ENCODE measurements around the gene RTN3. TPM values are rescaled to one million over a fixed set of nuclear protein-coding genes. Genes with fewer than 3 reads are reported as not detected.

The RTN3 gene
- total RNA-seq, 4 donors from 2014 or later, result 78.4 to 115 (median 94.2) TPM

DNA sequence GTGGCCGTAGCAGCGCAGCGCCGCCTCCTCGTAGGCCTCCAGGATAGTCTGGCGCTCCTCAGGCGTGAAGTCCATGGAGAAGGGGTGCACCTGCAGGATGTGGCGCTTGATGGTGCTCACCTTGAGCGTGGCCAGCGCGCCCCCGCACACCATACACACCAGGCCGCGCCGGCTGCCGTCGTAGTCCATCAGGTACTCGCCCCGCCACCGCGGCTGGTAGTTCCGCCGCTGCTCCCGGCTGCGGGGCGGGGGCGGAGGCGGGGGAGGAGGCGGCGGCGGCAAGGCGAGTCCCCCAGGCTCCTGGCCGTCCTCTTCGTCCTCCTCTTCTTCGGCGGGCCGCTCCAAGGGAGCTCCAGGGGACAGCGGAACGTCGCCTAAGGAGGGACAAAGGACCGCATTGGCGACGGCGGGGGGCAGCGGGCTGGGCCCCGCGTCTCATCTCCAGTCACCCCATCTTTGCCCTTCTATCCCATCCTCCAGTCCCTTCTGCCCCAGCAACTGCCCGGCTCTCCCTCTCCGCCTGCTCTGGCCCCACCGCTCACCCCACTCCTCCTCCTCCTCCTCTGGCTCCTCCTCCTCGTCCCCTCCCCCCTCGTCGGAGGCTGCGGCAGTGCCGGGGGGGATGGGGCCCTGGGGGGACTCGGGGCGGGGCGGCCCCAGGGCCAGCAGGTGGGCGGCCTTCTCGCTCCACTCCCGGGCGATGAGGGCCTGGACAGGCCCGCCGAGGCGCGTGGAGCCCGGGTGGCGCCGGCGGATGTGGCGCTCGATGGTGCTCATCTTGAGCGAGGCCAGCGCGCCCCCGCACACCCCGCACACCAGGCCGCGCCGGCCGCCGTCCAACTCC is 82.4 kb downstream of the RTN3 start:
- H3K27me3 ChIP-seq, result no peaks in the 10 kb centered on the region
- H3K4me3 ChIP-seq, result peak overlapping the region; percentile 40 to 69
- TF ChIP-seq POLR2A (IDR thresholded peaks at IDR 0.05) (peak in 1 of 2 donors; percentile 29), POLR2AphosphoS5 (IDR thresholded peaks at IDR 0.05) (peak; percentile 45), EP300 (IDR thresholded peaks at IDR 0.05) (no peak)
- TF ChIP-seq, protein P1, sequence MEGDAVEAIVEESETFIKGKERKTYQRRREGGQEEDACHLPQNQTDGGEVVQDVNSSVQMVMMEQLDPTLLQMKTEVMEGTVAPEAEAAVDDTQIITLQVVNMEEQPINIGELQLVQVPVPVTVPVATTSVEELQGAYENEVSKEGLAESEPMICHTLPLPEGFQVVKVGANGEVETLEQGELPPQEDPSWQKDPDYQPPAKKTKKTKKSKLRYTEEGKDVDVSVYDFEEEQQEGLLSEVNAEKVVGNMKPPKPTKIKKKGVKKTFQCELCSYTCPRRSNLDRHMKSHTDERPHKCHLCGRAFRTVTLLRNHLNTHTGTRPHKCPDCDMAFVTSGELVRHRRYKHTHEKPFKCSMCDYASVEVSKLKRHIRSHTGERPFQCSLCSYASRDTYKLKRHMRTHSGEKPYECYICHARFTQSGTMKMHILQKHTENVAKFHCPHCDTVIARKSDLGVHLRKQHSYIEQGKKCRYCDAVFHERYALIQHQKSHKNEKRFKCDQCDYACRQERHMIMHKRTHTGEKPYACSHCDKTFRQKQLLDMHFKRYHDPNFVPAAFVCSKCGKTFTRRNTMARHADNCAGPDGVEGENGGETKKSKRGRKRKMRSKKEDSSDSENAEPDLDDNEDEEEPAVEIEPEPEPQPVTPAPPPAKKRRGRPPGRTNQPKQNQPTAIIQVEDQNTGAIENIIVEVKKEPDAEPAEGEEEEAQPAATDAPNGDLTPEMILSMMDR (IDR thresholded peaks at IDR 0.05), result peak in 2 of 4 experiments; percentile 2 to 30
- H3K36me3 ChIP-seq, result peaks cover 0 to 10% of the 10 kb centered on the region in 2 donors
- peak overlapping the region; percentile 43 to 91 (median 88) for H3K27ac ChIP-seq
- WGBS, 2 donors (ENCODE audit: low coverage in 1 of 2), result 52% methylated on average over 15 of the region's 82 CpGs; no CpG with 5 or more reads in 1 of the 2 donors
- no peaks in the 10 kb centered on the region for H3K9me3 ChIP-seq
- peak; percentile 19 for ATAC-seq
- H3K4me1 ChIP-seq, result peaks cover 0 to 65% (median 36%) of the 10 kb centered on the region in 3 donors

DNA sequence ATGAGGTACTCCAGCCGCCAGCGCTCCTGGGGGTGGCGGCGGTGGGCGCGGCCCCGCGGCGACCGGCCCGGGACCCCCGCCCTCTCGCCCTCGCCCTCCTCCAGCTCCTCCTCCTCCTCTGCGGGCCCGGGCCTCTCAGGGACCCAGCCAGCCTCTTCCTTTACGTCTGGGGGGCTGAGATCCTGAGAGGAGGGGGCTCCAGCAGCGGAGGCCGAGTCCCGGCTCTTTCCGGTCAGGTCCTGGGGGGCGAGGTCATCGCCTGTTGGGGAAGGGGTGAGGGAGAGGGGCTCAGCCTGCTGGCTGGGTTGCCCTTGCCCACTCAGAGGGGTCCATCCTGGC is 83.0 kb downstream of the RTN3 start:
- H3K4me1 ChIP-seq, result peaks cover 0 to 71% (median 36%) of the 10 kb centered on the region in 3 donors
- H3K4me3 ChIP-seq, result peak overlapping the region in 1 of 2 donors; percentile 69
- peaks cover 0 to 4% of the 10 kb centered on the region in 2 donors for H3K36me3 ChIP-seq
- H3K9me3 ChIP-seq, result no peaks in the 10 kb centered on the region
- TF ChIP-seq, protein P1 (IDR thresholded peaks at IDR 0.05), result no peak
- TF ChIP-seq POLR2A (IDR thresholded peaks at IDR 0.05), result no peak
- TF ChIP-seq POLR2AphosphoS5 (IDR thresholded peaks at IDR 0.05), result no peak
- no peak for TF ChIP-seq EP300 (IDR thresholded peaks at IDR 0.05)
- no peak for ATAC-seq
- peak overlapping the region; percentile 43 to 91 (median 88) for H3K27ac ChIP-seq
- no CpG with 5 or more reads among the region's 23 CpGs for WGBS, 2 donors (ENCODE audit: low coverage in 1 of 2)
- no peaks in the 10 kb centered on the region for H3K27me3 ChIP-seq

DNA sequence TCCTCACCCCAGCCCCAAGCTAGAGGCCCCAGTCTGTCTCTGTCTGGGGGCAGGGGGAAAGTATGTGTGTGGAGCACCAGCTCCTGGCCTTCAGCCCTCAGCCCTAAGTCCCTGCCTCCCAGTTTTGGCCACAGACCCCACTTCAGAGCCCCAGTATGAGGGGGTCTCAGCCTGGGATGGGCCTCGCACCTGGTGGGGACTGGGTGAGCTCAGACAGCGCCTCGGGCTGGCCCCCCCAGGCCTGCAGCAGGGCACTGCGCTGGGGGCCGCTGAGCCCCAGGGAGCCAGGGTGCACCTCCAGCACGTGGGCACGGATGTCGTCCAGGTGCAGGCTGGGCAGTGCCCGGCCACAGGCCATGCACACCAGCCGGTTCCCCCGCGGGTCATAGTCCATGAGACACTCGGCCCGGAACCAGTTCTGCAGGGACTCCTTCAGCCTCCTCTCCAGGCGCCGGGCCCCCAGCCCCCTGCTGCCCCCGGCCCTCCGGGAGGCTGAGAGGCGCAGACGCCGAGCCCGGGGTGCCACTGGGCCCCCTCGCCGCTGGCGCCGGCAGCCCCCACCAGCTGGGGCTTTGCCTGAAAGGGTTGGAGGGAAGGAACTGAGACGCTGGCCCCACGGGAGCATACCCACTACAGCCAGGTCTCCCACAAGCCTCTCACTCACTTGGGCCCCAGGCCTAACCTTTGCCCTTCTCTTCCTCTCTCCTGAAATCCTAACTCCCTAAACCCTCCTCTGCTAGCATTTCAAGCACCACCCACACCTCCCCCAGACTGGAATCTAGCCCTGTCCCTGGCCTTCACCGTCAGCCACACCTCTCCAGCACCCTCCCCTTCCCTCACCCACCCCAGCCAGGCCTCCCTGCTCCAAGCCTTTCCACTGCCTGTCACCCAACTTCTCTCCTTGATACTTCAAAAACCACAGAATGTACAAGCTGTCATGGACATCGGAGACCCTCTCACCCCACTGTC is 83.7 kb downstream of the RTN3 start:
- H3K27me3 ChIP-seq, result no peaks in the 10 kb centered on the region
- ATAC-seq, result no peak
- WGBS, 2 donors (ENCODE audit: low coverage in 1 of 2), result 43 to 48% methylated on average over 3 to 5 of the region's 30 CpGs
- peaks cover 0 to 2% of the 10 kb centered on the region in 2 donors for H3K36me3 ChIP-seq
- peaks cover 0 to 78% (median 43%) of the 10 kb centered on the region in 3 donors for H3K4me1 ChIP-seq
- TF ChIP-seq EP300 (IDR thresholded peaks at IDR 0.05) (no peak), POLR2A (IDR thresholded peaks at IDR 0.05) (no peak), POLR2AphosphoS5 (IDR thresholded peaks at IDR 0.05) (no peak)
- TF ChIP-seq, protein P1 (IDR thresholded peaks at IDR 0.05), result no peak
- peak overlapping the region in 1 of 2 donors; percentile 69 for H3K4me3 ChIP-seq
- H3K9me3 ChIP-seq, result no peaks in the 10 kb centered on the region
- peak overlapping the region; percentile 43 to 91 (median 88) for H3K27ac ChIP-seq

DNA sequence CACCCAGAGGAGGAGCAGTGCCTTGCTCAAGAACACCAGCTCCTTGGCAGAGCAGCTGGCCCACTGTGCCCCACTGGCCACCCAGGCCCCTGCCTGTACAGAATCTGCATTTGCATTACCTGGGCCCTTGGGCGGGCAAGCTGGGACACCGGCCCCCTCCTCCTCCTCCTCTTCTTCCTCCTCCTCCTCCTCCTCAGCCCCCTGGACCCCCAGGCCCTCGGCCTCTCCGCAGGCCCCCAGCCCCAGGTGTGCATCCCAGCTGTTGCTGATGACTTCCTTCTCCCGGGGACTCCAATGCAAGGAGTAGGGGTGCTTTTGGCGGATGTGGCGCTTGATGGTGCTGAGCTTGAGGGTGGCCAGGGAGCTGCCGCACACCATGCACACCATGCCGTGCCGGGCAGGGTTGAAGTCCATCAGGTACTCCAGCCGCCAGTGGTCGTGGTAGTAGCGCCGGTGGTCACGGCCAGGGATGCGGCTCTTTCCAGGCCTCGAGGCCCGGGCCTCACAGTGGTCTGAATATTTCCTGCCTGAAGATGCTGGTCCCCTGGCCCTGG is 84.5 kb downstream of the RTN3 start:
- H3K27me3 ChIP-seq, result no peaks in the 10 kb centered on the region
- peaks cover 0 to 84% (median 44%) of the 10 kb centered on the region in 3 donors for H3K4me1 ChIP-seq
- no CpG with 5 or more reads among the region's 18 CpGs for WGBS, 2 donors (ENCODE audit: low coverage in 1 of 2)
- no peak overlapping the region for H3K4me3 ChIP-seq
- no peak for ATAC-seq
- peak overlapping the region in 3 of 4 donors; percentile 88 to 91 (median 89) for H3K27ac ChIP-seq
- TF ChIP-seq EP300 (IDR thresholded peaks at IDR 0.05), result no peak
- TF ChIP-seq POLR2AphosphoS5 (IDR thresholded peaks at IDR 0.05), result no peak
- TF ChIP-seq POLR2A (IDR thresholded peaks at IDR 0.05), result no peak
- TF ChIP-seq, protein P1 (IDR thresholded peaks at IDR 0.05), result no peak
- no peaks in the 10 kb centered on the region for H3K36me3 ChIP-seq
- H3K9me3 ChIP-seq, result no peaks in the 10 kb centered on the region

All from gastroesophageal sphincter (tissue), 4 donors.